OCI-LY7 (cell line): ENCODE results near the gene MIS12. TPM values are rescaled to one million over a fixed set of nuclear protein-coding genes. Genes with fewer than 3 reads are reported as not detected.

Experiments used
- BruUV-seq: library from RNA; stranded (reverse); fragments of 400-500 nt; replicated peaks from 2 replicates; lab custom pipeline; 2021; lab: Mats Ljungman, UMichigan
- CTCF ChIA-PET: fragments of 300-600 bp; sonication (Branson Sonifier 250); formaldehyde crosslinking; loops from one replicate; lab custom pipeline; 2022; ENCODE audit warnings: antibody characterized with exemption; ENCODE audit not compliant: unreplicated experiment; lab: Charles Lee
- POLR2A ChIA-PET: fragments of 300-600 bp; sonication (Branson Sonifier 250); formaldehyde crosslinking; loops from one replicate; lab custom pipeline; 2022; ENCODE audit warnings: antibody characterized with exemption; lab: Charles Lee
- DNase-seq: peaks from one replicate; pipeline ENCODE4 v3.0.0-alpha.2; 2015; ENCODE audit warnings: low spot score
- H2AFZ ChIP-seq: fragments of 200-600 bp; sonication (generic), shearing (Covaris generic); 2 replicates; pipeline ENCODE4 v1.6.1; 2014; ENCODE audit warnings: mild to moderate bottlenecking, antibody characterized with exemption, low read length, moderate library complexity
- H3K27ac ChIP-seq: fragments of 200-600 bp; sonication (generic); 2 replicates; pipeline ENCODE4 v1.5.1; 2014; ENCODE audit warnings: mixed run types, low read depth, mild to moderate bottlenecking, moderate library complexity, low read length, inconsistent platforms; ENCODE audit not compliant: poor library complexity, severe bottlenecking
- H3K36me3 ChIP-seq: fragments of 200-600 bp; sonication (generic); 2 replicates; pipeline ENCODE4 v1.6.1; 2014; ENCODE audit warnings: mild to moderate bottlenecking, antibody characterized with exemption, low read length, moderate library complexity, mixed read lengths; ENCODE audit not compliant: insufficient read depth
- H3K4me1 ChIP-seq: fragments of 200-600 bp; sonication (generic); 2 replicates; pipeline ENCODE4 v1.5.1; 2014; ENCODE audit warnings: mild to moderate bottlenecking, low read length; ENCODE audit not compliant: insufficient read depth, poor library complexity, severe bottlenecking
- H3K4me2 ChIP-seq: fragments of 200-600 bp; sonication (generic); 2 replicates; pipeline ENCODE4 v1.6.1; 2014; ENCODE audit warnings: mild to moderate bottlenecking, low read length
- H3K4me3 ChIP-seq: fragments of 200-600 bp; sonication (generic); 2 replicates; pipeline ENCODE4 v1.5.1; 2014; ENCODE audit warnings: mild to moderate bottlenecking, low read depth, low read length; ENCODE audit not compliant: poor library complexity, severe bottlenecking
- H3K79me2 ChIP-seq: fragments of 200-600 bp; sonication (generic); 2 replicates; pipeline ENCODE4 v1.6.1; 2016; ENCODE audit warnings: low read depth, mild to moderate bottlenecking, low read length, moderate library complexity, mixed read lengths; ENCODE audit not compliant: insufficient read depth
- H3K9me2 ChIP-seq: fragments of 200-600 bp; sonication (generic); 2 replicates; pipeline ENCODE4 v1.6.1; 2016; ENCODE audit warnings: mild to moderate bottlenecking, low read length, mixed read lengths; ENCODE audit not compliant: insufficient read depth
- H3K9me3 ChIP-seq: fragments of 200-600 bp; sonication (generic); 2 replicates; pipeline ENCODE4 v1.6.1; 2014; ENCODE audit warnings: mild to moderate bottlenecking, mixed run types, low read length, mixed read lengths
- H4K20me1 ChIP-seq: fragments of 200-600 bp; sonication (generic); 2 replicates; pipeline ENCODE4 v1.6.1; 2014; ENCODE audit warnings: mild to moderate bottlenecking, antibody characterized with exemption, low read length, moderate library complexity, mixed read lengths; ENCODE audit not compliant: insufficient read depth
- CTCF ChIP-seq: fragments of 200-600 bp; sonication (generic); conservative IDR thresholded peaks from 2 replicates; pipeline ENCODE4 v1.5.1; 2014; ENCODE audit warnings: mild to moderate bottlenecking, antibody characterized with exemption, low read length, moderate library complexity, mixed read lengths
- EZH2phosphoT487 ChIP-seq: fragments of 200-600 bp; sonication (generic); IDR thresholded peaks from 2 replicates; pipeline ENCODE4 v1.6.1; 2018; ENCODE audit warnings: low read depth, borderline replicate concordance, mild to moderate bottlenecking, mixed run types, antibody characterized with exemption, low read length, moderate library complexity, mixed read lengths
- intact Hi-C: fragments of 100-400 bp; cut with micrococcal nuclease; formaldehyde crosslinking; loops from one replicate; pipeline ENCODE4 v1.10.0; 2022; ENCODE audit not compliant: unreplicated experiment
- total RNA-seq, 2 experiments: library from RNA; depleted of rRNA in 1 of 2; stranded (reverse); fragments of >200 nt in 1 of 2; shearing (Covaris generic) in 1 of 2; gene quantifications; 2 replicates each; pipeline ENCODE4 v1.2.3, GENCODE V29; 2014 to 2022

The MIS12 gene
- total RNA-seq, 2 experiments from 2014 or later = 26.4 to 35.0 TPM

- ChIA-PET POLR2A (no interaction called here), CTCF (no interaction called here)
- no peak overlapping the region for H3K4me2 ChIP-seq
- H3K36me3 ChIP-seq = no peaks in the 10 kb centered on the region
- DNase-seq = no peak
- H3K9me3 ChIP-seq = no peaks in the 10 kb centered on the region
- no peak overlapping the region for H3K4me3 ChIP-seq
- no TSS peak for BruUV-seq
- TF ChIP-seq EZH2phosphoT487 = no peak
- TF ChIP-seq CTCF = no peak
- no peaks in the 10 kb centered on the region for H3K4me1 ChIP-seq
- H4K20me1 ChIP-seq = no peaks in the 10 kb centered on the region
- H3K79me2 ChIP-seq = no peaks in the 10 kb centered on the region
- intact Hi-C loops = no loop called here
- H3K27ac ChIP-seq = no peak overlapping the region
- no peaks in the 10 kb centered on the region for H3K9me2 ChIP-seq
- H2AFZ ChIP-seq = no peak overlapping the region
These were observed 28.6 kb downstream of the MIS12 start for GRCh38 chr17:5514976-5515375.

- Histone ChIP-seq H3K4me1 (no peaks in the 10 kb centered on the region), H3K9me2 (no peaks in the 10 kb centered on the region), H3K4me3 (no peak overlapping the region), H3K36me3 (no peaks in the 10 kb centered on the region), H3K27ac (no peak overlapping the region), H3K9me3 (no peaks in the 10 kb centered on the region), H3K79me2 (no peaks in the 10 kb centered on the region), H4K20me1 (no peaks in the 10 kb centered on the region), H2AFZ (no peak overlapping the region), H3K4me2 (no peak overlapping the region)
- DNase-seq = no peak
- intact Hi-C loops = no loop called here
- no TSS peak for BruUV-seq
- ChIA-PET CTCF (no interaction called here), POLR2A (no interaction called here)
- TF ChIP-seq CTCF (no peak), EZH2phosphoT487 (no peak)
These were observed 29.9 kb downstream of the MIS12 start for GRCh38 chr17:5516060-5516792.

GRCh38 chr17:5522476-5522875 lies 36.1 kb downstream of the MIS12 start:
- no peaks in the 10 kb centered on the region for H3K4me1 ChIP-seq
- intact Hi-C loops = no loop called here
- no peak overlapping the region for H3K27ac ChIP-seq
- POLR2A ChIA-PET = no interaction called here
- no peaks in the 10 kb centered on the region for H3K9me3 ChIP-seq
- H4K20me1 ChIP-seq = no peaks in the 10 kb centered on the region
- no peak overlapping the region for H3K4me2 ChIP-seq
- H3K4me3 ChIP-seq = no peak overlapping the region
- TF ChIP-seq EZH2phosphoT487 (no peak), CTCF (no peak)
- no peaks in the 10 kb centered on the region for H3K36me3 ChIP-seq
- BruUV-seq = no TSS peak
- no peaks in the 10 kb centered on the region for H3K79me2 ChIP-seq
- DNase-seq = no peak
- CTCF ChIA-PET = no interaction called here
- H3K9me2 ChIP-seq = no peaks in the 10 kb centered on the region
- H2AFZ ChIP-seq = no peak overlapping the region
